Measurements from ENCODE around the gene TPST2. TPM values are rescaled to one million over a fixed set of nuclear protein-coding genes. Genes with fewer than 3 reads are reported as not detected.

TPST2 gene
- polyA plus RNA-seq, 3 donors, result 21.7 to 29.3 (median 27.6) TPM

- DNase-seq (ENCODE audit: low read depth in 3 of 3, low spot score in 2 of 3), result no peak
Observed at GRCh38 chr22:26559961-26560575, 29.9 kb downstream of the TPST2 start.

GRCh38 chr22:26558248-26558895 is 31.6 kb downstream of the TPST2 start:
- no peak for DNase-seq (ENCODE audit: low read depth in 3 of 3, low spot score in 2 of 3)

GRCh38 chr22:26556904-26557303 is 33.0 kb downstream of the TPST2 start:
- no peak for DNase-seq (ENCODE audit: low read depth in 3 of 3, low spot score in 2 of 3)

GRCh38 chr22:26555478-26555877 is 34.5 kb downstream of the TPST2 start:
- no peak for DNase-seq (ENCODE audit: low read depth in 3 of 3, low spot score in 2 of 3)

- no peak for DNase-seq (ENCODE audit: low read depth in 3 of 3, low spot score in 2 of 3)
Observed at GRCh38 chr22:26554956-26555355, 35.0 kb downstream of the TPST2 start.

- DNase-seq (ENCODE audit: low read depth in 3 of 3, low spot score in 2 of 3), result no peak
Observed at GRCh38 chr22:26553056-26553752, 36.7 kb downstream of the TPST2 start.

GRCh38 chr22:26552466-26552865 is 37.5 kb downstream of the TPST2 start:
- DNase-seq (ENCODE audit: low read depth in 3 of 3, low spot score in 2 of 3), result no peak

GRCh38 chr22:26551568-26551967 is 38.4 kb downstream of the TPST2 start:
- DNase-seq (ENCODE audit: low read depth in 3 of 3, low spot score in 2 of 3), result no peak

GRCh38 chr22:26550498-26551033 is 39.4 kb downstream of the TPST2 start:
- DNase-seq (ENCODE audit: low read depth in 3 of 3, low spot score in 2 of 3), result no peak

- no peak for DNase-seq (ENCODE audit: low read depth in 3 of 3, low spot score in 2 of 3)
Observed at GRCh38 chr22:26549902-26550497, 39.9 kb downstream of the TPST2 start.

- DNase-seq (ENCODE audit: low read depth in 3 of 3, low spot score in 2 of 3), result no peak
Observed at GRCh38 chr22:26548984-26549383, 40.9 kb downstream of the TPST2 start.

- DNase-seq (ENCODE audit: low read depth in 3 of 3, low spot score in 2 of 3), result no peak
Observed at GRCh38 chr22:26548303-26548702, 41.6 kb downstream of the TPST2 start.

GRCh38 chr22:26547837-26548236 is 42.1 kb downstream of the TPST2 start:
- no peak for DNase-seq (ENCODE audit: low read depth in 3 of 3, low spot score in 2 of 3)

- no peak for DNase-seq (ENCODE audit: low read depth in 3 of 3, low spot score in 2 of 3)
Observed at GRCh38 chr22:26547426-26547825, 42.5 kb downstream of the TPST2 start.

GRCh38 chr22:26546282-26546681 is 43.6 kb downstream of the TPST2 start:
- DNase-seq (ENCODE audit: low read depth in 3 of 3, low spot score in 2 of 3), result no peak

- DNase-seq (ENCODE audit: low read depth in 3 of 3, low spot score in 2 of 3), result no peak
Observed at GRCh38 chr22:26545827-26546226, 44.1 kb downstream of the TPST2 start.

- no peak for DNase-seq (ENCODE audit: low read depth in 3 of 3, low spot score in 2 of 3)
Observed at GRCh38 chr22:26545385-26545784, 44.5 kb downstream of the TPST2 start.

- DNase-seq (ENCODE audit: low read depth in 3 of 3, low spot score in 2 of 3), result no peak
Observed at GRCh38 chr22:26544489-26544888, 45.4 kb downstream of the TPST2 start.

- no peak for DNase-seq (ENCODE audit: low read depth in 3 of 3, low spot score in 2 of 3)
Observed at GRCh38 chr22:26542831-26543230, 47.1 kb downstream of the TPST2 start.

GRCh38 chr22:26541167-26541819 is 48.6 kb downstream of the TPST2 start:
- no peak for DNase-seq (ENCODE audit: low read depth in 3 of 3, low spot score in 2 of 3)

- no peak for DNase-seq (ENCODE audit: low read depth in 3 of 3, low spot score in 2 of 3)
Observed at GRCh38 chr22:26540119-26540518, 49.8 kb downstream of the TPST2 start.

Data from right renal cortex interstitium (tissue), 3 donors.